Upper lobe of right lung (tissue), 1 donor: Measurements from ENCODE around the gene ERVH48-1. TPM values are rescaled to one million over a fixed set of nuclear protein-coding genes. Genes with fewer than 3 reads are reported as not detected.
"Not testable (repeated sequence)": the region's sequence is repeated elsewhere in the genome, so short reads cannot be mapped to it uniquely, and the experiment has no call there.

Source experiments
- ATAC-seq: fragments of 200-7000 bp; cut with Tn5 transposase; one replicate; pipeline ENCODE4 v1.9.1; 2020; ENCODE audit warnings: mild to moderate bottlenecking, moderate library complexity
- DNase-seq: peaks from one replicate; pipeline ENCODE4 v3.0.0-alpha.2; 2020
- H3K27ac ChIP-seq: fragments of 200-600 bp; one replicate; pipeline ENCODE4 v1.8.0; 2022
- H3K27me3 ChIP-seq: fragments of 200-600 bp; one replicate; pipeline ENCODE4 v1.8.0; 2022; ENCODE audit warnings: mild to moderate bottlenecking
- H3K36me3 ChIP-seq: fragments of 200-600 bp; one replicate; pipeline ENCODE4 v1.8.0; 2022
- H3K4me1 ChIP-seq: fragments of 200-600 bp; one replicate; pipeline ENCODE4 v1.8.0; 2022
- H3K4me3 ChIP-seq: fragments of 200-600 bp; one replicate; pipeline ENCODE4 v1.8.0; 2022; ENCODE audit warnings: mild to moderate bottlenecking
- H3K9me3 ChIP-seq: fragments of 200-600 bp; one replicate; pipeline ENCODE4 v1.8.0; 2022
- CTCF ChIP-seq: fragments of 200-600 bp; IDR thresholded peaks from one replicate; pipeline ENCODE4 v1.8.0; 2022; ENCODE audit warnings: antibody characterized with exemption
- intact Hi-C: fragments of 100-400 bp; cut with DNase I; formaldehyde crosslinking; loops from one replicate; pipeline ENCODE4 v1.11.0; 2022
- total RNA-seq: library from RNA; stranded (reverse); fragmentation: NEBNext Ultra II Directional; extraction: Animal tissue kit (Norgen Biotek cat#: 25700); gene quantifications from one replicate; pipeline ENCODE4 v1.2.1, GENCODE V29; 2021
- donor health status: DM: no; HTN: yes; CAD: no; lungs with severe emphysema.

The ERVH48-1 gene
- total RNA-seq, 1 donor from 2014 or later: not detected

GRCh38 chr21:42921927-42922326, 3.5 kb downstream of the ERVH48-1 start:
- intact Hi-C loops: no loop called here
- ATAC-seq (no peak), DNase-seq (no peak)

GRCh38 chr21:42918291-42918690, 7.1 kb downstream of the ERVH48-1 start:
- H3K4me3 ChIP-seq: no peak overlapping the region
- H3K9me3 ChIP-seq: no peaks in the 10 kb centered on the region
- no peak for TF ChIP-seq CTCF
- DNase-seq (no peak), ATAC-seq (no peak)
- no peaks in the 10 kb centered on the region for H3K4me1 ChIP-seq
- no peaks in the 10 kb centered on the region for H3K36me3 ChIP-seq
- no peak overlapping the region for H3K27ac ChIP-seq
- intact Hi-C loops: no loop called here
- no peaks in the 10 kb centered on the region for H3K27me3 ChIP-seq

More at GRCh38 chr21:42921927-42922326, 3.5 kb downstream of the ERVH48-1 start:
- peaks cover 9% of the 10 kb centered on the region for H3K4me1 ChIP-seq
- TF ChIP-seq CTCF: no peak
- H3K9me3 ChIP-seq: no peaks in the 10 kb centered on the region
- H3K4me3 ChIP-seq: no peak overlapping the region
- no peaks in the 10 kb centered on the region for H3K36me3 ChIP-seq
- no peaks in the 10 kb centered on the region for H3K27me3 ChIP-seq
- no peak overlapping the region for H3K27ac ChIP-seq

- intact Hi-C loops: no loop called here
- H3K4me1 ChIP-seq: no peaks in the 10 kb centered on the region
- no peaks in the 10 kb centered on the region for H3K9me3 ChIP-seq
- no peak for DNase-seq
- no peaks in the 10 kb centered on the region for H3K27me3 ChIP-seq
- no peak for TF ChIP-seq CTCF
- H3K36me3 ChIP-seq: peaks cover 40% of the 10 kb centered on the region
- H3K4me3 ChIP-seq: no peak overlapping the region
- no peak overlapping the region for H3K27ac ChIP-seq
- ATAC-seq: no peak
These were observed 12.0 kb downstream of the ERVH48-1 start for GRCh38 chr21:42913476-42913875.

- H3K9me3 ChIP-seq, H3K4me1 ChIP-seq, H3K27me3 ChIP-seq, H3K27ac ChIP-seq, ATAC-seq, DNase-seq, H3K4me3 ChIP-seq, intact Hi-C loops: not testable (repeated sequence)
- peaks cover 56% of the 10 kb centered on the region for H3K36me3 ChIP-seq
These were observed 13.5 kb downstream of the ERVH48-1 start for GRCh38 chr21:42911920-42912319.

- ATAC-seq, DNase-seq, H3K9me3 ChIP-seq, intact Hi-C loops, H3K27me3 ChIP-seq, H3K4me1 ChIP-seq, H3K4me3 ChIP-seq, H3K27ac ChIP-seq: not testable (repeated sequence)
- peaks cover 87% of the 10 kb centered on the region for H3K36me3 ChIP-seq
These were observed 16.9 kb downstream of the ERVH48-1 start for GRCh38 chr21:42908484-42908883.

- no peak for TF ChIP-seq CTCF
- H3K4me1 ChIP-seq: no peaks in the 10 kb centered on the region
- no peak overlapping the region for H3K4me3 ChIP-seq
- no peak for ATAC-seq
- peaks cover 89% of the 10 kb centered on the region for H3K36me3 ChIP-seq
- H3K27ac ChIP-seq: no peak overlapping the region
- intact Hi-C loops: no loop called here
- DNase-seq: no peak
- H3K27me3 ChIP-seq: no peaks in the 10 kb centered on the region
- H3K9me3 ChIP-seq: no peaks in the 10 kb centered on the region
These were observed 19.2 kb downstream of the ERVH48-1 start for GRCh38 chr21:42906233-42906632.

GRCh38 chr21:42905195-42905594, 20.2 kb downstream of the ERVH48-1 start:
- peaks cover 89% of the 10 kb centered on the region for H3K36me3 ChIP-seq
- DNase-seq: no peak
- intact Hi-C loops: no loop called here
- no peak for ATAC-seq
- H3K4me3 ChIP-seq: no peak overlapping the region
- H3K9me3 ChIP-seq: no peaks in the 10 kb centered on the region
- no peak for TF ChIP-seq CTCF
- H3K4me1 ChIP-seq: no peaks in the 10 kb centered on the region
- no peak overlapping the region for H3K27ac ChIP-seq
- no peaks in the 10 kb centered on the region for H3K27me3 ChIP-seq
